ENCODE measurements around the gene DPCD. TPM values are rescaled to one million over a fixed set of nuclear protein-coding genes. Genes with fewer than 3 reads are reported as not detected.
"Not testable (repeated sequence)": the region's sequence is repeated elsewhere in the genome, so short reads cannot be mapped to it uniquely, and the experiment has no call there.

DPCD gene
- total RNA-seq, 2 donors from 2014 or later = 9.2 to 16.6 TPM

- DNase-seq (no peak), ATAC-seq (no peak)
- TF ChIP-seq CTCF (IDR thresholded peaks at IDR 0.05) (no peak), POLR2A (IDR thresholded peaks at IDR 0.05) (no peak)
- WGBS, 2 donors = 85 to 90% methylated on average over 13 of the region's 13 CpGs
- intact Hi-C loops (cut with DNase I) = no loop called here
- Histone ChIP-seq H3K27ac (no peak overlapping the region), H3K4me1 (no peaks in the 10 kb centered on the region), H3K36me3 (replicated peaks in 1 of 2; ENCODE audit: insufficient read depth in 1 of 2, low read depth in 2 of 2) (no peaks in the 10 kb centered on the region), H3K9me3 (no peaks in the 10 kb centered on the region), H3K4me3 (no peak overlapping the region), H3K27me3 (no peaks in the 10 kb centered on the region)
Measured at GRCh38 chr10:101629837-101630632, 41.9 kb downstream of the DPCD start.

- no peak for DNase-seq
- TF ChIP-seq POLR2A (IDR thresholded peaks at IDR 0.05) (no peak), CTCF (IDR thresholded peaks at IDR 0.05) (no peak)
- Histone ChIP-seq H3K36me3 (replicated peaks in 1 of 2; ENCODE audit: insufficient read depth in 1 of 2, low read depth in 2 of 2) (no peaks in the 10 kb centered on the region), H3K4me3 (no peak overlapping the region), H3K27ac (no peak overlapping the region), H3K27me3 (no peaks in the 10 kb centered on the region), H3K9me3 (no peaks in the 10 kb centered on the region), H3K4me1 (no peaks in the 10 kb centered on the region)
- WGBS, 2 donors = 100% methylated on average over 1 of the region's 1 CpG
- ATAC-seq = no peak
- intact Hi-C loops (cut with DNase I) = no loop called here
Measured at GRCh38 chr10:101630633-101630920, 42.5 kb downstream of the DPCD start.

GRCh38 chr10:101631821-101632475 is 43.8 kb downstream of the DPCD start:
- DNase-seq = no peak
- Histone ChIP-seq H3K27me3 (no peaks in the 10 kb centered on the region), H3K9me3 (no peaks in the 10 kb centered on the region), H3K27ac (no peak overlapping the region), H3K4me3 (no peak overlapping the region), H3K36me3 (replicated peaks in 1 of 2; ENCODE audit: insufficient read depth in 1 of 2, low read depth in 2 of 2) (no peaks in the 10 kb centered on the region), H3K4me1 (no peaks in the 10 kb centered on the region)
- TF ChIP-seq POLR2A (IDR thresholded peaks at IDR 0.05) = no peak
- TF ChIP-seq CTCF (IDR thresholded peaks at IDR 0.05) = no peak
- WGBS, 2 donors = 83 to 88% methylated on average over 7 to 8 of the region's 8 CpGs
- intact Hi-C loops (cut with DNase I) = no loop called here
- ATAC-seq = no peak

- ATAC-seq; H3K9me3 ChIP-seq; H3K4me3 ChIP-seq; H3K4me1 ChIP-seq; DNase-seq; H3K27ac ChIP-seq; H3K27me3 ChIP-seq; intact Hi-C loops (cut with DNase I); H3K36me3 ChIP-seq (replicated peaks in 1 of 2; ENCODE audit: insufficient read depth in 1 of 2, low read depth in 2 of 2): not testable (repeated sequence)
- 89 to 92% methylated on average over 4 of the region's 4 CpGs for WGBS, 2 donors
Measured at GRCh38 chr10:101633510-101633909, 45.4 kb downstream of the DPCD start.

- no peaks in the 10 kb centered on the region for H3K36me3 ChIP-seq (replicated peaks in 1 of 2; ENCODE audit: insufficient read depth in 1 of 2, low read depth in 2 of 2)
Measured at GRCh38 chr10:101639141-101639900, 51.2 kb downstream of the DPCD start.

More at GRCh38 chr10:101639141-101639900, 51.2 kb downstream of the DPCD start:
- TF ChIP-seq POLR2A (IDR thresholded peaks at IDR 0.05) (no peak), CTCF (IDR thresholded peaks at IDR 0.05) (no peak)
- Histone ChIP-seq H3K4me1 (no peaks in the 10 kb centered on the region), H3K4me3 (no peak overlapping the region), H3K27me3 (no peaks in the 10 kb centered on the region), H3K9me3 (no peaks in the 10 kb centered on the region), H3K27ac (no peak overlapping the region)
- ATAC-seq (no peak), DNase-seq (no peak)
- intact Hi-C loops (cut with DNase I) = no loop called here
- WGBS, 2 donors = 96 to 97% methylated on average over 2 of the region's 2 CpGs
